ENCODE results near the gene SNRNP25. TPM values are rescaled to one million over a fixed set of nuclear protein-coding genes. Genes with fewer than 3 reads are reported as not detected.

SNRNP25 gene
- total and polyA plus RNA-seq, 2 donors (not counting 1 experiment from before 2014, with no cell fraction given) = 25.5 to 32.8 TPM

DNA sequence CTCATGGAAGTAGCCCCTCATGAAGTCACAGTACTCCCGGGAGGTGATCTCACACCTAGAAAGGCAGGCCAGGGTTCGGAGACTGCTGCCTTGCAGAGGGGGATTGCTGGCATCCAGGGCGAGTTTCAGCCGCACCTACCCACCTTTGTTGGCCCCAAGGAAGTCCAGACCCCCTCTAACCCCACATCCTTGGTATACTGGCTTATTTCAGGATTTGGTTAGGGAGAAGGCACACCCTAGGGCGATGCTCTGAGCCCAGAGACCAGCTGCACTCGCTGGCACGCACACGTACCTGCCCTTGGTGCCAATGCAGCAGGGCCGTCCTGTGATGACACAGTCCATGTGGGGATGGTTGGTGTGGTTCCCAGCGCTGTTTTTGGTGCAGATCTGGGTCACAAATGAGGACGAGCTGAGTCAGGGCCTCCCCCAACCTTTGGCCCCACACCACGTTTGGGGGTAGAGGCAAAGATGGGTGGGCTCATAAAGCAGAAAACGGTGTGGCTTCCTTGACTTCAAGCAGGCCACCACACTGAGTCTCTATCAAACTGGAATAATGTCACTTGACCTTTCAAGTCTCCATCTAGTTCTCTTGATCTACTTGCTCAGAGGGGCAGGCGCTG is 5.9 kb downstream of the SNRNP25 start:
- Histone ChIP-seq H3K4me3 (ENCODE audit: control extremely low read depth in 1 of 5, extremely low read depth in 1 of 5, insufficient read depth in 1 of 5, low read depth in 2 of 5, low read length in 4 of 5) (no peak overlapping the region), H3K36me3 (replicated peaks in 1 of 2; ENCODE audit: control extremely low read depth in 1 of 2, control insufficient read depth in 1 of 2, extremely low read depth in 1 of 2, insufficient read depth in 2 of 2, low read length in 1 of 2) (peaks cover 0 to 25% of the 10 kb centered on the region in 2 experiments), H3K9me3 (ENCODE audit: control extremely low read depth in 1 of 3, control insufficient read depth in 2 of 3, insufficient read depth in 1 of 3, low read length in 2 of 3) (no peaks in the 10 kb centered on the region), H3K27ac (ENCODE audit: low read length in 2 of 2) (no peak overlapping the region), H3K9ac (ENCODE audit: low read length) (no peak overlapping the region), H3K4me2 (replicated peaks; ENCODE audit: low read depth, low read length, poor library complexity, severe bottlenecking) (no peak overlapping the region), H3K79me2 (ENCODE audit: control insufficient read depth, insufficient read depth, low read length) (peaks cover 3% of the 10 kb centered on the region), H4K20me1 (ENCODE audit: control insufficient read depth, insufficient read depth, low read length, poor library complexity, severe bottlenecking) (no peaks in the 10 kb centered on the region), H2AFZ (ENCODE audit: insufficient read depth, low read depth, low read length, poor library complexity, severe bottlenecking) (no peak overlapping the region), H3K27me3 (replicated peaks in 1 of 4; ENCODE audit: control extremely low read depth in 1 of 4, control insufficient read depth in 3 of 4, insufficient read depth in 4 of 4, low read length in 3 of 4) (no peaks in the 10 kb centered on the region), H3K4me1 (ENCODE audit: control insufficient read depth in 2 of 2, insufficient read depth in 2 of 2, low read length in 2 of 2) (peaks cover 0 to 6% of the 10 kb centered on the region in 2 donors)
- POLR2A ChIA-PET = no interaction called here
- CTCF ChIA-PET = interaction anchor here (0.9 to 2.6 kb wide), 2 partner anchors 37 to 47 kb away, joined by 3 to 14 read pairs; no protein-coding TSS in a partner anchor
- H3K4me1 Mint-ChIP-seq = peaks cover 4% of the 10 kb centered on the region
- no peak for TF ChIP-seq CTCF (IDR thresholded peaks at IDR 0.05)
- TF ChIP-seq EZH2 (IDR thresholded peaks at IDR 0.05; ENCODE audit: borderline replicate concordance, insufficient read depth, low read depth, low read length, poor library complexity, severe bottlenecking) = no peak
- H3K27ac Mint-ChIP-seq = no peak overlapping the region
- 95% methylated on average over 9 of the region's 14 CpGs for WGBS (ENCODE audit: insufficient coverage)
- intact Hi-C loops (cut with micrococcal nuclease) = no loop called here
- ATAC-seq (ENCODE audit: low read depth) (no peak), DNase-seq (no peak)
- H3K27me3 Mint-ChIP-seq = no peaks in the 10 kb centered on the region
- no peaks in the 10 kb centered on the region for H3K9me3 Mint-ChIP-seq (ENCODE audit: insufficient read depth)
- no peak overlapping the region for H3K4me3 Mint-ChIP-seq

GRCh38 chr16:60166-60565 is 6.5 kb downstream of the SNRNP25 start:
- Mint-ChIP-seq H3K27me3 (no peaks in the 10 kb centered on the region), H3K4me1 (peaks cover 1% of the 10 kb centered on the region), H3K27ac (no peak overlapping the region), H3K9me3 (ENCODE audit: insufficient read depth) (no peaks in the 10 kb centered on the region), H3K4me3 (no peak overlapping the region)
- no peak for DNase-seq
- no peak overlapping the region for H2AFZ ChIP-seq (ENCODE audit: insufficient read depth, low read depth, low read length, poor library complexity, severe bottlenecking)
- whole genome bisulfite sequencing (ENCODE audit: insufficient coverage) = 96% methylated on average over 10 of the region's 11 CpGs
- peaks cover 3% of the 10 kb centered on the region for H3K79me2 ChIP-seq (ENCODE audit: control insufficient read depth, insufficient read depth, low read length)
- no peaks in the 10 kb centered on the region for H4K20me1 ChIP-seq (ENCODE audit: control insufficient read depth, insufficient read depth, low read length, poor library complexity, severe bottlenecking)
- no peaks in the 10 kb centered on the region for H3K4me1 ChIP-seq (ENCODE audit: control insufficient read depth in 2 of 2, insufficient read depth in 2 of 2, low read length in 2 of 2)
- H3K4me2 ChIP-seq (replicated peaks; ENCODE audit: low read depth, low read length, poor library complexity, severe bottlenecking) = no peak overlapping the region
- H3K9me3 ChIP-seq (ENCODE audit: control extremely low read depth in 1 of 3, control insufficient read depth in 2 of 3, insufficient read depth in 1 of 3, low read length in 2 of 3) = no peaks in the 10 kb centered on the region
- ATAC-seq (ENCODE audit: low read depth) = no peak
- H3K9ac ChIP-seq (ENCODE audit: low read length) = no peak overlapping the region
- H3K27me3 ChIP-seq (replicated peaks in 1 of 4; ENCODE audit: control extremely low read depth in 1 of 4, control insufficient read depth in 3 of 4, insufficient read depth in 4 of 4, low read length in 3 of 4) = no peaks in the 10 kb centered on the region
- peaks cover 0 to 25% of the 10 kb centered on the region in 2 experiments for H3K36me3 ChIP-seq (replicated peaks in 1 of 2; ENCODE audit: control extremely low read depth in 1 of 2, control insufficient read depth in 1 of 2, extremely low read depth in 1 of 2, insufficient read depth in 2 of 2, low read length in 1 of 2)
- H3K4me3 ChIP-seq (ENCODE audit: control extremely low read depth in 1 of 5, extremely low read depth in 1 of 5, insufficient read depth in 1 of 5, low read depth in 2 of 5, low read length in 4 of 5) = no peak overlapping the region
- H3K27ac ChIP-seq (ENCODE audit: low read length in 2 of 2) = no peak overlapping the region
- ChIA-PET POLR2A (no interaction called here), CTCF (interaction anchor here (0.9 to 2.6 kb wide), 2 partner anchors 37 to 46 kb away, joined by 3 to 14 read pairs; no protein-coding TSS in a partner anchor)
- intact Hi-C loops (cut with micrococcal nuclease) = no loop called here
- TF ChIP-seq EZH2 (IDR thresholded peaks at IDR 0.05; ENCODE audit: borderline replicate concordance, insufficient read depth, low read depth, low read length, poor library complexity, severe bottlenecking) = no peak

Data from B cell (primary cell).